ENCODE results near the gene PLCD3. TPM values are rescaled to one million over a fixed set of nuclear protein-coding genes. Genes with fewer than 3 reads are reported as not detected.

Gene PLCD3
- polyA plus RNA-seq, 1 donor from 2014 or later, result 1.3 TPM

GRCh38 chr17:45147581-45148182 lies 15.4 kb upstream of the PLCD3 start:
- Histone ChIP-seq H3K9me3 (ENCODE audit: low read length) (no peaks in the 10 kb centered on the region), H3K4me3 (ENCODE audit: low read length) (peak overlapping the region; percentile 86), H3K9me2 (ENCODE audit: insufficient read depth, low read length) (no peaks in the 10 kb centered on the region), H3K27me3 (ENCODE audit: insufficient read depth, low read depth, low read length) (no peaks in the 10 kb centered on the region), H2AFZ (ENCODE audit: low read depth, low read length) (peak overlapping the region; percentile 47), H3K36me3 (ENCODE audit: insufficient read depth, low read length) (no peaks in the 10 kb centered on the region), H3K27ac (ENCODE audit: low read length) (peak overlapping the region; percentile 98), H3K79me2 (replicated peaks; ENCODE audit: insufficient read depth, low read length) (peaks cover 24% of the 10 kb centered on the region), H3K4me2 (ENCODE audit: low read length) (peak overlapping the region; percentile 22), H4K20me1 (ENCODE audit: insufficient read depth) (peaks cover 4% of the 10 kb centered on the region), H3K9ac (ENCODE audit: low read length) (peak overlapping the region; percentile 85), H3F3A (ENCODE audit: insufficient read depth, low read length, poor library complexity, severe bottlenecking) (peaks cover 4% of the 10 kb centered on the region)
- TF ChIP-seq SMC3 (conservative IDR thresholded peaks at IDR 0.05; ENCODE audit: poor library complexity) (peak; percentile 35), POLR2AphosphoS5 (IDR thresholded peaks at IDR 0.05) (peak; percentile 80), EP300 (conservative IDR thresholded peaks at IDR 0.05; ENCODE audit: poor library complexity, severe bottlenecking) (peak; percentile 81), REST (IDR thresholded peaks at IDR 0.05; ENCODE audit: borderline replicate concordance) (peak; percentile 32), MXI1 (conservative IDR thresholded peaks at IDR 0.05; ENCODE audit: poor library complexity, severe bottlenecking) (peak; percentile 15), RAD21 (conservative IDR thresholded peaks at IDR 0.05) (peak; percentile 21), CTCF (IDR thresholded peaks at IDR 0.05; ENCODE audit: poor library complexity, severe bottlenecking) (peak; percentile 32), TAF1 (IDR thresholded peaks at IDR 0.05; ENCODE audit: low read depth) (peak; percentile 41), EZH2 (IDR thresholded peaks at IDR 0.05; ENCODE audit: borderline replicate concordance, insufficient read depth, low read length, poor library complexity, severe bottlenecking) (no peak)

- peaks cover 21% of the 10 kb centered on the region for H3K79me2 ChIP-seq (replicated peaks; ENCODE audit: insufficient read depth, low read length)
- H3K27ac ChIP-seq (ENCODE audit: low read length), result peak overlapping the region; percentile 98
- H3K9me3 ChIP-seq (ENCODE audit: low read length), result no peaks in the 10 kb centered on the region
- H3K4me3 ChIP-seq (ENCODE audit: low read length), result peak overlapping the region; percentile 86
- H3F3A ChIP-seq (ENCODE audit: insufficient read depth, low read length, poor library complexity, severe bottlenecking), result peaks cover 4% of the 10 kb centered on the region
- H3K36me3 ChIP-seq (ENCODE audit: insufficient read depth, low read length), result no peaks in the 10 kb centered on the region
- H4K20me1 ChIP-seq (ENCODE audit: insufficient read depth), result peaks cover 4% of the 10 kb centered on the region
- no peak for TF ChIP-seq EP300 (conservative IDR thresholded peaks at IDR 0.05; ENCODE audit: poor library complexity, severe bottlenecking)
- TF ChIP-seq RAD21 (conservative IDR thresholded peaks at IDR 0.05), result no peak
- TF ChIP-seq CTCF (IDR thresholded peaks at IDR 0.05; ENCODE audit: poor library complexity, severe bottlenecking), result no peak
- TF ChIP-seq REST (IDR thresholded peaks at IDR 0.05; ENCODE audit: borderline replicate concordance), result peak; percentile 49
- H3K4me2 ChIP-seq (ENCODE audit: low read length), result peak overlapping the region; percentile 35
- H2AFZ ChIP-seq (ENCODE audit: low read depth, low read length), result peak overlapping the region; percentile 43
- H3K9me2 ChIP-seq (ENCODE audit: insufficient read depth, low read length), result no peaks in the 10 kb centered on the region
- H3K27me3 ChIP-seq (ENCODE audit: insufficient read depth, low read depth, low read length), result no peaks in the 10 kb centered on the region
- H3K9ac ChIP-seq (ENCODE audit: low read length), result peak overlapping the region; percentile 85
Observed at GRCh38 chr17:45146890-45147580, 14.7 kb upstream of the PLCD3 start.
